HG03439 (cell line): ENCODE data around the gene SMPD3.
"Not testable (repeated sequence)": the region's sequence is repeated elsewhere in the genome, so short reads cannot be mapped to it uniquely, and the experiment has no call there.

Source experiments
- ATAC-seq: cut with Tn5 transposase; IDR thresholded peaks from one replicate; pipeline ENCODE4 v1.9.1; 2021; ENCODE audit warnings: mild to moderate bottlenecking, moderate library complexity; ENCODE audit not compliant: unreplicated experiment

SMPD3 gene

DNA sequence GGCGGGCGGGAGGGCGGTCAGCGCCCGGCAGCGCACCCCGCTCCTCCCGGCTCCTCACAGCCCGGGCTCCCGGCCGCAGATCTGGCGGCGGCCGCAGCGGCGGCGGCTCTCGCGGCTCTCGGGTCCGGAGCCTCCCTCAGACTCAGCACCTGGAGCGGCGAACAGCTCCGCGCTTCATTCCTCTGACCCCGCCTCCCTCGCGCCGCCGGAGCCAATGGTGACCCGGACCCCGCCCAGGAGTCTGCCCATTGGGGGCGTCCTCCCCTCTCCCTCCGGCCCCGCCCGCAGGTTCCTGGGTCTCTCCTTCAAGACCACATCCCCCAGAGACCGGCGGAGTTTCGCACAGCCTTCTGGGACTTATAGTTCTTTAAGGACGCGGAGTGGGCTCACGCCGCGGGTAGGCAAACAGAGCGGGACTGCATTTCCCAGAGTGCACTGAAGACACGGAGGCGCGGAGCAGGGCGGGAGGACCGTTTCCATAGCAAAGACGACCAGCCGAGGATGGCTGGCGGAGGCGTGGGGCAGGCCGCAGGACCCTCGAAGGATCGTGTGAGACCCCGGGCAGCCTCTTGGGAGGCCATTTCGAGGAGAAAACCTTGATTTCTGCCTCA, at the start of gene SMPD3:
SMPD3 (minus strand) TSS at position 149 of the 611 bp plus-strand sequence. CDS start 76,327 bp downstream, outside the sequence.
- ATAC-seq, result peak; percentile 95

DNA sequence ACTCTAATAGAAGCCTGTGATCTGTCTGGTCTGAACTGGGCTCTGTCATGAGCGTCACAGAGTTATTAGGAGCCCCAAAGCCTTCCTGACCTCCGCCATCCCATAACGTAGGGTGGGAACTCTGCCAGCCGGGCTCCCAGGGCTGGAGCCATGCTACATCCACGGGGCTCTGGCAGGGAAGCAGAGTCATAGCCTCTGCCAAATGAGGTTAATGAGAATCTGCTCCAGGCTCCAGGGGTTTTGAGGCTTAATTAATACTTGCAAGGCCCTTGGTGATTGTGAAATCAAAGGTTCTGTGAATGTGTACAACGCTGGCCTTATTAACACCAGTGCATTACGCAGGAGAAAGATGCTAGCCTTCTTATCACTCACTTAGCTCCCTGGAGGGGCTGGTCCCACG, 48.4 kb upstream of the SMPD3 start:
- ATAC-seq, result no peak

DNA sequence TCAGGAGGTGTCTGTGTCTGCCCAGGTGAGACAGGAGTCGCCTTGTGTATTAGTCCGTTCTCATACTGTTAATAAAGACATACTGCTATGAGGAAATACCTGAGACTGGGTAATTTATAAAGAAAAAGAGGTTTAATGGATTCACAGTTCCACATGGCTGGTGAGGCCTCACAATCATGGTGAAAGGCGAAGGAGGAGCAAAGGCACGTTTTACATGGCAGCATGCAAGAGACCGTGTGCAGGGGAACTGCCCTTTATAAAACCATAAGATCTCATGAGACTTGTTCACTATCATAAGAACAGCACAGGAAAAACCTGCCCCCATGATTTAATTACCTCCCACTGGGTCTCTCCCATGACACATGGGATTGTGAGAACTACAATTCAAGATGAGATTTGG, 46.0 kb upstream of the SMPD3 start:
- ATAC-seq, result not testable (repeated sequence)

DNA sequence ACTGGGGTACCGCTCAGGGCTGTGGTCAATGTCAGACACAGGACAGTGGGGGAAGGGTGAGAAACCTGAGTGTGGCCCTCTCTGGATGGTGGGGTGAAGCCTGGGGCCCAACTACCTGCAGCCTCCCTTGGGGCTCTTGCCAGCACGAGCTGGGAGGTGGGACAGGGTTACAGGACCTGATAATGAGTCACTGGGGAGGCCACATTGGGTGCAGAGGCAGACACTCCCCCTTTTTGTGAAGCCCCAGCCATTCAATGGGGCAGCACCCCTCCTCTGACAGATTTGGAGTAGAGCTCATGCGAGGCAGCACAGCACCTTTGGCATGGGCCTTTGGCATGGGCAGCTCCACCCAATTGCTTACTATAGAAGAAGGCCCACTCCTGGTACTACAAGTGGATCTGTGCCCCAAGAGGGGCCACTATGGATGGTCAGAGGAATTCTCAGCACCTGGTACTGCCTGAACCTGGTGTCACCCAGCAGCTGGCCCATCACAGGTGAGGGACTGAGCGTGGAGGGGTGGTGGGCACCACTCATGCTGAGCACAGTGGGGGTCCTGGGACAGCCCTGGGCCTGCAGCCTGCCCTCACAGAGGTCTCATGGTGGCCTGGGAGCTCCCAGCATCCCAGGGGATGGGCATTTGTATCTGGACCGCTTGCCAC, 45.2 kb upstream of the SMPD3 start:
- no peak for ATAC-seq

DNA sequence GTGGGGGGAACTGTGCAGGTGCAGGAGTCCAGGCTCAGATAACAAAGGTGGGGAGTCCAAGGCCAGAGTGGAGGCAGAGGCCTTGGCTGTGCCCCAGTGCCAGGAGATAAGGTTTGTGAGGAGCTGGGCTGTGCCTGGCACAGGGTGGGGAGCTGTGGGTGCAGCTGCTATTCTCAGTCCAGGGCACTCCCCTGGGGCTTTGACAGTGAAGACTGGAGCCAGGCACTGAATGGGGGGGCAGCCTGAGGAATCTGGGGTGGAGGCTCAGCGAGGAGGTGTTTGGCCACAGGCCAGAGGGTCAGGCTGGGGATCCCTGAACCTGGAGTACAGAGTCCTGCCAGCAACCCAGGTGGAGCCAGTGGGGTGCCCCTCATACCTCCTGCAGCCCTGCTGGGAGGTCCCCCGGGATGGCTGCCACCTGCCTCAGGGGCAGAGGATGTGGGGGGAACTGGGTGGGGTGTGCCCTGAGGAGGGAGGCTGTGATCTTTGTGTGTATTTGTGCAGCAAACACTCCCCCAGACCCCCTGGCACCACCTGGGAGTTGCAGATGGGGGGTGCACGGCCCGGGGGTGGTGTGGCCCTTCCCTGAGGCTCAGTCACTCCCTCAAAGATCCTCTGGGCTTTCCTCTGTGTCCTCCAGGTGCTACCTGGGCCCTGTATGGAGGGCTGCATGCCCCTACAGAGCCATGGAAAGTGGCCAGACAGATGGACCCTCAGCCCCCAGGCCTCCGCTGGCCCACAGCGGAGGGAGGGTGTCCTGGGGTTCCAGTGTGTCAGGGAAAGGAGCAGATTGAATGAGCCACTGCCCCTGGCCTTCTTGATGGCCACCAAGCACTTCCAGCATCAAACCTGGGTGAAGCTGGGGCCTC, 44.5 kb upstream of the SMPD3 start:
- ATAC-seq, result no peak

DNA sequence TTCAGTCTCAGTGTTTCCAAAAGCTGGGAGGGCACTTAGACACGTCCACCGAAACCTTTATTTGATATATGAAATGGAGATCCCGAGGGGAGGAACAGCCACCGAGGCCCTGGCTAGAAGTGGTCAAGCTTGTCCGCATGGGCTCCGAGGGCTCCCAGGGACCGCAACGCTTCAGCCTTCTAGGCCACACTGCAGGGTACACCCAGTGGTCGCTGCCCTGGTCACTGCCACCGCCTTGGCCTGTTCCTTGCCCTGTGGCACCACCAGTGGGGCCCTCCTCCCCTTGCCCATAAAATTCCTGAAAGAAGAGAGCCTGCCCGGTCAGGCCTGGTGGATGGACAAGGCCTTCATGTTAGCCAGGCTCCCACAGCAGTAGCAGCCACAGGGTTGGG, 43.8 kb upstream of the SMPD3 start:
- no peak for ATAC-seq

DNA sequence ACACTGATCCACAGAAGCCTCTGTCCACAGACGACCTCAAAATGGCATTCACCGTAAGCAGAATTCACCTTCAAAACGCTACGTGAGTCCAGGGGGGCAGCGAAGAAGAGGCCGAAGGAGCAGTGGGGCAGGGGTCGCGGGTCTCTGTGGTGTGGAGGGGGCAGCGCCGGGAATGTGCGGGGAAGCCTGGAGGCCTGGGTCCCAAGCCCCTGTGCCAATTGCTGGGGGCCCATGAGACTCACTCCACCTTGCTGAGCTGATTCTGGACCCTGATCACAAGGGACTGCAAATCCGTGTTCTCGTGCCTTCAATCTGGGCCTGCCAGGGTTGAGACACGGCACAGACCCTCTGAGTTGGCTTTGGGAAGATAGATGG, 43.3 kb upstream of the SMPD3 start:
- no peak for ATAC-seq

DNA sequence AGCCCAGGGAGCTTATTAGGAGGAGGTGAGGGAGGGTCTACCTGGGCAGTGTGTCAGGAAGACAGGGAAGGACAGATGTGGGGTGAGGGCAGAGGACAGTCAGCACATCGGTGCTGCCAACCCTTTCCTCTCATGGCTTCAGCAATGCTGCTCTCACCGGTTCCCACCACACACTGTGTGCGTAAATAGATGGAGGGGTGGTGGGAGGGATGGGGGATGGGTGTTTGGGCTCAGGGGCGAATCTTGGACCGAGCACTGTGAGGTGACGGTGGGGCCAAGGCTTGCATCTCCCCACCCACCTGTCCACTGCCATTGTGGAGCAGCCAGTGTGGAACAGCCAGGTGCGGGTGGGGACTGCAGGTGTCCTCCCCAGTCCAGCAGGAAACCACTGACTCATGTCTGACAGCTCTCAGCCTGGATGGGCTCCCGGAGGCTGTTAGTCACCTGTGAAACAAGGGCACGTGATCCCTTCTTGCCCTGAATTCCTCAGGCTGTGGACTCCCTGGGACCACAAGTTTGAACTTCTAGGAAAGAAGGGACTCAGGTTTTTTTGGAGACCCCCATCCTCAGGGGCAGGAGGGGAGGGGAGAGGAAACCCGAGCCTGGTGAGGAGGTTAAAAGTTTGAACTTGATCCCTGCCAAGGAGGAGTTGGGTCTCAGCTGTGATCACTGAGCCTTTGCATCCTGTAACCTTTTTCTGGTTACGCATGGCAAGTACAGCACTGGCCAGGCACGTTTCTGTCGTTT, 42.7 kb upstream of the SMPD3 start:
- ATAC-seq, result no peak

DNA sequence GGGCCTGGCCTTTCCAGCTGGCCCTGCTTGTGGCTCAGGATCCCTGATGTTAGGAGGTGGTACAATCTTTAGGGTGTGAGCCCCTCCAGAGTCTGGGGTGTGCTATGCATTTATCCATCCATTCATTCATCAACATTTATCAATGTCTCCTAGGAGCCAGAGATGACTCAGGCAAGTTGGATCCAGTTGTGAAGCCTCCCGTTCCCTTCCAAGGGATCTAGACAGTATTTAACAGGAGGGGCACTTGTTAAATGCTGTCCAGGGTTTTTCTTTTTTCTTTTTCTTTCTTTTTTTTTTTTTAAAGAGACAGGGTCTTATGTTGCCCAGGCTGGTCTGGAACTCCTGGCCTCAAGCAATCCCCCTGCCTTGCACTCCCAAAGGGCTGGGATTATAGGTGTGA, 42.0 kb upstream of the SMPD3 start:
- ATAC-seq, result no peak

DNA sequence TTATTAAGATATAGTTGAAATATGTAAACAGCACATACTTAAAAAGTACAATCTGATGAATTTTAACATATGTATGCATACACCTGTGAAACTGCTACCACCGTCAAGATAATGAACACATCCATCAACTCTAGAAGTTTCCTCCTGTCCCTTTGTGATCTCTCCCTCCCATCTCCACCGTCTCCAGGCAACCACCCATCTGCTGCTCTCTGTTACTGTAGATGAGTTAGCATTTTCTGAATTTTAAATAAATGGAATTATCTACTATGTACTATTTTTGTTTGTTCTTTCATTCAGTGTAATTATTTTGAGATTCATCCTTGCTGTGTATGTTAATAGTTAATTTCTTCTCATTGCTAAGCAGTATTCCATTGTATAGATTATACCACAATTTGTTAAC, 40.2 kb upstream of the SMPD3 start:
- no peak for ATAC-seq

DNA sequence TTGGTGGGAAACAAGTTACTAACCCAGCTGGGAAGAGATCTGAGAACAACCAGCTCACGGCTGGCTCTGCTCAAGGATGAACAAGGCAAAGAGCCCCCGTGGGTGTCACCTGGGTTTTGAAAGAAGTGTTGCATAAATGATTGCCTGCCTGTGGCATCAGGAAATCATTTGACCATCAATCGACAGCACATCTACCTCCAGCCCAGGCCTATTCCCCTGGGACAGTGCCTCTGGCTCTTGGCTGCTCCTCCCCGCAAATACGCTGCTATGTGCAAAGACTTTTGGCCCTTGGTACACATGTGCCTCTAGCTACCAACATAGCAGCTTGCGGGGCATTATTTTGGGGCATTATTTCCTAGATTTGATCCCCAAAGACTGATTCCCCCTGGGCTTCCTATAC, 39.4 kb upstream of the SMPD3 start:
- ATAC-seq, result no peak

DNA sequence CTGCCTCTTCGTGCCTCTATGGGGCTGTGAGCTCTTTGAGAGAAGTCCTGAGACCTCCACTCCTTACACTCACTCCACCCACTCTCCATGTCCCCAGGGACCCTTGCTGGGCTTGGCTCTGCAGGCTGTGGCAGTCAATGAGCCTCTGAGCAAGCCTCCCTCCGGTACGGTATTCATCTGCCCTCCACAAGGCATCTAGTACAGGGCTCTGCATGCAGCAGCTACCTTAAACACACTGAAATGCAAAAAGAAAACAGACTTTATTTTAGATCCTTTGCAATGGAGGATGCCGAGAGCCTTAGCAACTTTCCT, 38.9 kb upstream of the SMPD3 start:
- ATAC-seq, result no peak

DNA sequence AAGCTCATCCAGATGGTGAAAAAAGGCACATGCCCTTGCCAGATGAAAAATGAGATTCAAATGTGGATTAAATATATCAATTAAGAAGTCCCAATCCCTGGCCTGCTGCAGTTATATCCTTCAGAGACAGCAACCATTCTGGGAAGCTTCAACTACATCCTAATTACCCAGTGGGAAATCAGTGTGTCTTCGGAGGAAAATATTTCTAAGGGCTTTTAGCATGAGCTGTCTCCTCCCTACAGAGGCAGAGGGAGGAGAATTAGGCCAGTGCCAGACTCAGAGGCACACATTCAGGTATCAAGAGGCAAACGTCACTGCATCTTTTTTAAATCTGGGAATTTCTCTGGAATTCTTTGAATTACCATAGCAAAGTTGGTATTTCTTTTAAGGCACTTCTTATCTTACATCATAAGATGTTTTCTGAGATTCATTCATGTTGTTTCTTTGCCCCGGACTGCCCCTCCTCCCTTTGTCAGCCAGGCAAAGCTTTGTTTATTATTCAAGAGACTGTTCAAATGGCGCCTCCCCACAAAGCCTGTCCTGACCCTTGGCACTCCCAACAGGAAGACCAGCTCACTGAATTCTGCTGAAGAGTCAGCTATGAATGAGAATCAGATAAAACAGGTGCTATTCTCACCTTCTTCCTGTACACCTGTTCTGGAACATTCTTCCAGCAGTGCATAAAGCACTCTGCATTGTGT, 38.3 kb upstream of the SMPD3 start:
- no peak for ATAC-seq

DNA sequence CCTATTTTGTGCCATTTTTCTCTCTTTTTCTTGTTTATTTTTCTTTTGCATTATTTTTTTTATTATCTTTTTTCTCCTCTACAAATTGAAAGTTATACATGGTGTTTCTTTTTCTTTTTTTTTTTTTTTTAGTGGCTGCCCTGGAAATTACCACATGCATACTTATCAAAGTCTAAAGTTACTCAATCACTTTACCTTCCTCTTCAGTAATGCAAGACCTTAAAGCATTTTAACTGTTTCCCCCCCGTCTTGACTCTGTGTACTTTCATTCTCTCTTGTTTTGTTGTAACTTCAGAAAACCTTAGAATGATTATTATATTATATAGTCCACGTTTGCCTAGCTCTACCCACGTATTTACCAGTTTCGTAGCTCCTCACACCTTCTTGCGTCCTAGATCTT, 33.3 kb upstream of the SMPD3 start:
- ATAC-seq, result no peak

DNA sequence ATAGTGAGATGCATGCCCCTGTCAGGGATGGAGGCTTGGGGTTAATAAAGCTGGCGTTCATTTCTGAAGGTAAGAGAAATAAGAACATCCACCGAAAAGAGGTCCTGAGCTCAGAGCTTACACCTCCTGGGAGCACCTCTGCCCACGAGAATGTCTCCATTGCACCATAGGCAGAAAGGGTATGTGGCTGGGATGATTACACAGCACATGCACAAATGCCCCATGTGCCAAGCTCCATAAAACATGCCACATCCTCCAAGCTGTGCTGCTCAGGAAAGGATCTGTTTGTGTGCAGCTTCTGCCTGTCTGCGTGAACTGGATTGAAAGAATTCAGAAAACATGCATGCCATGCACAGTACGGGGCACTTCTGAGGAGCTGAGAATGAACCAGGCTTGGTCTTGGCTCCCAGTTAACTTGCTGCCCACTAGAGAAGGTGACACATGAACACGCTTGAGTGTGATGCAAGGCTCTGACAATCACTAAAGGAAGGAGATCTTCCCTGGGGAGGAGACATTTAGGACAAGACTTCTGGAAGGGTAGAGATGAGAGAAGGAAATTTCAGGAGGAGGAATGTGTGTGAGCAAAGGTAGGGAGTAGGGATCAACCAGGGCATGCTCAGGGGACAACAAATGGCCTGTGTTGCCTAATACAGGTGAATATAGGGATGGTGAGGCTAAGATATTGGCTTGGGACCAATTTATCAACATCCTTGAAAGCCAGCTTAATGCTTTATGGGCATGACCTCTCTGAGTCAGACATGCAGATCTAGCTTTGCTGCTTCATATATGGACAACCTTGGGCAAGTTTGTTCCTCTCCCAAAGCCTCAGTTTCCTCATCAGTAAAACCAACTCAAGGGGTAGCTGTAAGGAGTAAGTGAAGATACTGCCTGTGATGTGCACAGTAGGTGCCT, 32.0 kb upstream of the SMPD3 start:
- ATAC-seq, result no peak

DNA sequence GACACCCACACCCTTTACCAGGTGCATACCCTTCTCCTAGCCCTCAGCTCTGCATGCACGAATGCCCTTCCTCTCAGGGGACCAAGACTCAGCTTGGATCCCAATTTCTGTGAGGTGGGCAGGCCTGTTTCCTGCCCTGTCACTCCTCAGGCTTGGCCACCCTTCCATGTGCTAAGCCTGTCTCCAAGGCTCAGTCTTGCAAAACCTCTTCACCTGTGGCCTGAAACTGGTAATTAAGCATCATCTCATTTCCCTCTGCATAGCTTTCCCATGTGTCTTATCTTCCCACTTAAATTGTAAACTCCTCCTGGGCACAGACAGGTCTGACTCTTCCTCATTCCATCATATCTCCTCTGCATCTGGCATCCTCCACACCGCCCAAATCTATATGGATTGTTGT, 31.0 kb upstream of the SMPD3 start:
- ATAC-seq, result no peak

DNA sequence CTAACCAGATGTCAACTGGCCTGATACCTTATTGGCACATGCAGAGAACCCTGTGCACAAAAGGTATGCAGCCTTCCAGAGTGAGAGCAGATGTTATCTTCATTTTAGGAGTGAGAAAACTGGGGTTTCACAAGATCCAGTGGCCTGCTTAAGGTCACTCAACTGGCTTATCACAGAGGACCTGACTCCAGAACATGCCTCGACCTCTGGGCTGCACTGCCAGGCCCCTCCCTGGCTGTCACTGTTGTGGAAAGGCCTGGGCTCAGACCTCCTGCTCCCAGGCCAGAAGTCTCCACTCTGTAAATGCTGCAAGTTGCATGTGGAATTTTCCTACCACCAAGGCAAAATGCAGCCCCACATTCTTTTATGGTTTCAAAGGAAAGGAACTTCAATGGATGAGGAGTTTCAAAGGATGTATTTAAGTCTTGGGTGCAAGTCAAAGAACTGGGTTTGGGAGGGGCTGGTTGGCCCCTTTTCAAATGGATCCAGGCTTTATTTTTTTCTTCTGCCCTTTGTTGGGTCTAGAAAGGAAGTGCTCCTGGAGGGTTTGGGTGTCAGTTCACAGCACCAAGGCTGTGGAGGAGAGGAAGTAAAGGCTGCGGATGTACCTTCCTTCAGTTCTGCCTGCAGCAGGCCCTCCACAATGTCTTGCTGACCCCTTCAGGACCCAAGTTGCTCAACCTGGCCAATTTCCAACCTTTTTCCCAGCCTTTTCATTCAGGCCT, 30.4 kb upstream of the SMPD3 start:
- ATAC-seq, result no peak

DNA sequence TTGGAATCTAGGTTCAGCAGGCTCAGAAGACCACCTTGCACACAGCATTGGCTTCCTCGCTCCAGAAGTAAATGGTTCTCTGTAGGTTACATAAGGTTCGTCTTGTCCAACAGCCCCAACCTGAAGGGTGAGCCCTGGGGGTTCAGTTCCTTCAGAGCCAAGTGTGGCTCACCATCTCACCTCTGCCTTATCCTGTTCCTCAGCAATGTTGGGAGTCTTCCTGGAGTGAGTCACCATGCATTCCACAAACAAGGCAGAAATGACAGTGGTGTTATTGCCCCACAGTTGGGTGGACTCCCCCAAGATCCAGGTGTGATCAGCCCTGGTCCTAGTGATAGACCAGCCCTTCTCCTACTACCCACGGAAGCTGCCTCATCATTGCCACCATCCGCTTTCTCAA, 26.8 kb upstream of the SMPD3 start:
- no peak for ATAC-seq

DNA sequence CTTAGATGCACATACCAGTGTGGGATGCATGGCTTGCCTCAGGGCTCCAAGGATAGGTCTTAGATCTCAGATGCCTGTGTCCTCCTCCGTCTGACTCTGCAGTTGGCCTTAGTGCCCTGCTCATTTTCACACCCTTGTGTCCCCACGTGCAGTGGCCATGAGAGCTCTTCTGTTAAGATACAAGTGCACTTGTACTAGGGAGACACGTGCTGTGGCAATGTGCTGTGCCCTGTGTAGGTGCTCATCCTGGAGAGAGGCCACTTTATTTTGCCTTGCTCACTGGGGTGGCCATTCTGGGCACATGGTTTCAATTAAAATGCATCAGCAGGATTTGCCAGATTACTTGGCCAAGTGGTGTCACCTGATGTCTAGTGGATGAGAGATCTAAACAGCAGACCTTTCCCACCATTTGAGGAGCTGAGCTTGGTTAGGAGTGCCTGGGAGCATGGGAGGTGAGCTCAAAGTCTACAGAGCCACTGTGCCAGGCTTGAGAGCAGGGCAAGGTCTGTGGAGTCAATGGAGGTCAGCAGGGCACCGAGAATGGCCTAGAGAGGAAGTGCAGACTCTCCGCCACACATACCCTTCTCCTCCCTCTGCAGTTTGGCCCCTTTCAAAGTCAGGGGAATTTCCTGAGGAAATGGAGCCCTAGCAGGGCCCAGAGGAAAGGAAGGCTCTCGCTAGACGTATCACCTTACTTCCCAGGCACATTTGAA, 25.2 kb upstream of the SMPD3 start:
- ATAC-seq, result no peak
